NCI-H2196 treated with DMSO at 0.1 percent for 48 hours (cell line): Measurements from ENCODE around the gene CARD6.
"Not testable (repeated sequence)": the region's sequence is repeated elsewhere in the genome, so short reads cannot be mapped to it uniquely, and the experiment has no call there.

Experiments
- DNase-seq: peaks from one replicate; lab custom pipeline; 2025; ENCODE audit not compliant: unreplicated experiment; lab: John Stamatoyannopoulos, UW

The CARD6 gene

GRCh38 chr5:40873286-40873880, 32.2 kb downstream of the CARD6 start:
- DNase-seq: no peak

DNA sequence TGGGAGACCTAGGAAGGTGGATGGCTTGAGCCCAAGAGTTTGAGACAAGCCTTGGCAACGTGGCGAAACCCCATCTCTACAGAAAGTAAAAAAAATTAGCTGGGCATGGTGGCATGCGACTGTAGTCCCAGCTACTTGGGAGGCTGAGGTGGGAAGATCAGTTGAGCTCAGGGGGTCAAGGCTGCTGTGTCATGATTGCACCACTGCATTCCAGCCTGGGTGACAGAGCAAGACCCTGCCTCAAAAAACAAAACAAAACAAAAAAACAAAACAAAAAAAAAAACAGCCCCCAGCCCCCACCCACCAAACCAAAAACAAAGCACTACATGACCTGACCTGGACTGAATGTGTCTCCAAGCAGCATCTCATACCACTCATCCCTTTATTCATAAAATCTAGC, 34.8 kb downstream of the CARD6 start:
- no peak for DNase-seq

DNA sequence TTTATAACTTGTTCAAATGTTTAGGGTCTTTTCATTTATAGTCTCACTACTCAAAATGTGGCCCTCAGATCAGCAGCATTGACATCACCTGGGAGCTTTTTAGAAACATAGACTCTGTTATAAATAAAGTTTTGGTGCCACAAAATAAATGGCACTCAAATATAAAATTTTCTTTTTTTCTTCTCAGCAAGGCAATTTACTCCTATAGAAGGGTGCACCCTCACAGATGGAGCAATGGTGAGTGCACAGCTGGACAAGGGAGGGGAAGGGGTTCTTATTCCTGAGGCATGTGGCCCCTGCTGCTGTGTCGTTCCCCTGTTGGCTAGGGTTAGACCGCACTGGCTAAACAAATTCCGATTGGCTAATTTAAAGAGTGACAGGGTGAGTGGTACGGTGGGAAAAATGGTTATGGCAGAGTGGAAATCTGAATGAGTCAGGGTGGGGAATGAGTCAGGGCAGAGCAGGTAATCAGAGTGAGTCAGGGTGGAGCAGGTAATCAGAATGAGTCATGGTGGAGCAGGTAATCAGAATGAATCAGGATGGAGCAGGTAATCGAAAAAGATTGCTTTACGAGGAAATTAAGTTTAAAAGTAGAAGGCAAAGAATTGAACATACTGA, 36.3 kb downstream of the CARD6 start:
- DNase-seq: no peak

DNA sequence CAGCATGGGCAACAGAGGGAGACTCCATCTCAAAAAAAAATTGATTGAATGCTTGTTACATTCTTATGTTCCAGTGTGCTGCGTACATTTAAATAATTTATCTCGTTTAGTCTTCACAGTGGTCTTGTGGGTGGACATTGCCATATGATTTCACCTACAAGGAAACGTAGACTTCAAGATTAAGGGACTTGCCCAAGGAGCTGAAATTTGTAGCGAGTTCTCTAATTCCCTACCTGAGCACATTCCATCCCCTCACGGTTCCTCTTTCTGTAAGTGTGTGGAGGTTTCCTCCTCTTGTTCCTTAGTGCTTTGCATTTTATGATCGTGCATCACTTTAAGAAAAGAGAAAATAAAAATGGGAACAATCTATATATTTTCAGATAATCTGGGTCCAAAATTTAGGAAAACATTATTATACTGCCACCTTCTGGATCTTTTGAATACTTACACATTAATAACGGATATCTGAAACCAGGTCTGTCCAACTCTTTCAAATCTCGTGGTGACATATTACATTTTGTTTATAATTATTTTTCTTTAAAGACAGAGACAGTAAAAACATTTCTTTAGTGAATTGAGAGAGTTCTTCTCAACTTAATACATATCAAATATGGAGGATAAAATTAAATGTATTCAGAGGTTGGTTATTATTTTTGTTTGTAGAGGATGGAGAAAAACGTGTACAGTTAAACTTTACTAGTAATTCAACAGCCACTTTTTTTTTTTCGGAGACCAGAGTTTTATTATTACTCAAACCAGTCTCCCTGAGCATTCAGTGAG, 38.2 kb downstream of the CARD6 start:
- peak; percentile 18 for DNase-seq

- DNase-seq: no peak
These were observed 41.1 kb downstream of the CARD6 start for GRCh38 chr5:40882291-40882690.

DNA sequence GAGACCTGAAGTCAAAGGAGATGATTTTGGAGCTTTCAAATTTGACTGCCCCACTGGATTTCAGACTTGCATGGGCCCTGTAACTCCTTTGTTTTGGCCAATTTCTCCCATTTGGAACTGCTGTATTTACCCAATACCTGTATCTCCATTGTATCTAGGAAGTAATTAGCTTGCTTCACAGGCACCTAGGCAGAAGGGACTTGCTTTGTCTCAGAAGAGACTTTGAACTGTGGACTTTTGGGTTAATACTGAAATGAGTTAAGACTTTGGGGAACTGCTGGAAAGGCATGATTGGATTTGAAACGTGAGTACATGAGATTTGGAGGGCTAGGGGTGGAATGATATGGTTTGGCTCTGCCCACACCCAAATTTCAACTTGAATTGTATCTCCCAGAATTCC, 41.9 kb downstream of the CARD6 start:
- not testable (repeated sequence) for DNase-seq

GRCh38 chr5:40895440-40896425, 54.6 kb downstream of the CARD6 start:
- DNase-seq: not testable (repeated sequence)

- DNase-seq: peak; percentile 39
These were observed 63.2 kb downstream of the CARD6 start for GRCh38 chr5:40904205-40904993.

- DNase-seq: no peak
These were observed 63.8 kb downstream of the CARD6 start for GRCh38 chr5:40904994-40905306.

DNA sequence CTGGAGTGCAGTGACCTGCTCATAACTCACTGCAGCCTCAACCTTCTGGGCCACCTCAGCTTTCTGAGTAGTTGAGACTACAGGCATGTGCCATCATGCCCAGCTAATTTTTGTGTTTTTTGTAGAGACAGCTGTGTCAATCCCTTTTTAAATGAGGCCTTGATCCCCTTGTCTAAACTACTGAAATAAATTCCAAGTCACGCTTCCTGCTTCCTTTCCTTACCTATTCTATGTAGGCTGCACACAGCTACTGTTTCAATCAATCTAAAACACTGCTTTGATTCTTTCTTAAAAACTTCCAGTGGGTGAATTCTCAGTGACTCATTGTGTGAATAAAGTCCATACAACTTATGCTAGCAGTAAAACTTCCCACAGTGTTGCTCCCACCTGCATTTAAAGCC, 65.2 kb downstream of the CARD6 start:
- no peak for DNase-seq

- DNase-seq: no peak
These were observed 68.1 kb downstream of the CARD6 start, which contains the start of gene C7 for GRCh38 chr5:40909264-40909663. TSS of gene C7 (plus strand) at chr5:40909497. CDS start at chr5:40909611, 114 bp downstream.

DNA sequence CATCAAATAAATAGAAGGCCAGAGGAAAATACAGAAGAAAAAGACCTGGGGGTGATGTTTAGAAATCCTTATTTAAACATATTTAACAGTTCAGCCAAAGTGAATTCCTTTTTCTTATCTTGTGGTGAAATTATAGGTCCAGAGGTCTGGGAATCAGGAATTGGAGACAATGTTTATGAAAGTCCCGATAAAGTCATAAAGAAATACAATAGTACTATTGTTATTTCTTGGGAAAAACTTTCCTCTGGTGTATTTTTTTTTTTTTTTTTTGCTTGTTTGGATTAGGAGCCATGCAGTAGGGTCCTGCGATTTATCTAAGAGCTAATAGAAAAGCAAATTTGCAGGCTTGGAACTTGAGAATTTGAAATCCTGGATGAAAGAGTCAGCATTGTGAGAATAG, 68.6 kb downstream of the CARD6 start:
- DNase-seq: no peak
